IPS-NIHi7 (cell line): ENCODE data around the gene LRR1.
"Not testable (repeated sequence)": the region's sequence is repeated elsewhere in the genome, so short reads cannot be mapped to it uniquely, and the experiment has no call there.

Source experiments
- DNase-seq: peaks from one replicate; pipeline ENCODE4 v3.0.0; 2012; ENCODE audit warnings: mixed read lengths; ENCODE audit errors: extremely low spot score

LRR1 gene

GRCh38 chr14:49598485-49599300, at the start of gene LRR1:
TSS of gene LRR1 (plus strand) at chr14:49598940. CDS start at chr14:49599021, 81 bp downstream.
- peak; percentile 64 for DNase-seq

GRCh38 chr14:49549446-49549845, 49.3 kb upstream of the LRR1 start:
- no peak for DNase-seq

GRCh38 chr14:49549881-49550280, 48.9 kb upstream of the LRR1 start:
- DNase-seq: peak; percentile 43

GRCh38 chr14:49550286-49551184, 48.2 kb upstream of the LRR1 start:
- DNase-seq: peak; percentile 35

DNA sequence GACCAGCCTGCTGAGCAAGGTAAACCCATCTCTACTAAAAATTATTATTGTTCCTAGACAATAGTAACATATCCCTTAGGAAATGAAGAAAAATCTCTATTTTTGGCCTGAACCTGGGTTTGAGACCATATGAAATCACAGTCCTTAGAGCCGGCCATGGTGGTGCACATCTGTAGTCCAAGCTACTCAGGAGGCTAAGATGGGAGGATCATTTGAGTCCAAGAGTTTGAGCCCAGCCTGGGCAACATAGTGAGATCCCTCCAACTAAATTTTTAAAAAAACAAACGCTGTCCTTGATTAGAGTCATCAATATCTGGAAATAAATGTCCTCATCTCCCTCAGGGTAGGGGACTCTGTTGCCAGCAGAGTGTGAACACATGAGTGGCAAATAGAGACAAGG, 47.2 kb upstream of the LRR1 start:
- no peak for DNase-seq

GRCh38 chr14:49553106-49553505, 45.6 kb upstream of the LRR1 start:
- no peak for DNase-seq

GRCh38 chr14:49553892-49554291, 44.8 kb upstream of the LRR1 start:
- DNase-seq: no peak

DNA sequence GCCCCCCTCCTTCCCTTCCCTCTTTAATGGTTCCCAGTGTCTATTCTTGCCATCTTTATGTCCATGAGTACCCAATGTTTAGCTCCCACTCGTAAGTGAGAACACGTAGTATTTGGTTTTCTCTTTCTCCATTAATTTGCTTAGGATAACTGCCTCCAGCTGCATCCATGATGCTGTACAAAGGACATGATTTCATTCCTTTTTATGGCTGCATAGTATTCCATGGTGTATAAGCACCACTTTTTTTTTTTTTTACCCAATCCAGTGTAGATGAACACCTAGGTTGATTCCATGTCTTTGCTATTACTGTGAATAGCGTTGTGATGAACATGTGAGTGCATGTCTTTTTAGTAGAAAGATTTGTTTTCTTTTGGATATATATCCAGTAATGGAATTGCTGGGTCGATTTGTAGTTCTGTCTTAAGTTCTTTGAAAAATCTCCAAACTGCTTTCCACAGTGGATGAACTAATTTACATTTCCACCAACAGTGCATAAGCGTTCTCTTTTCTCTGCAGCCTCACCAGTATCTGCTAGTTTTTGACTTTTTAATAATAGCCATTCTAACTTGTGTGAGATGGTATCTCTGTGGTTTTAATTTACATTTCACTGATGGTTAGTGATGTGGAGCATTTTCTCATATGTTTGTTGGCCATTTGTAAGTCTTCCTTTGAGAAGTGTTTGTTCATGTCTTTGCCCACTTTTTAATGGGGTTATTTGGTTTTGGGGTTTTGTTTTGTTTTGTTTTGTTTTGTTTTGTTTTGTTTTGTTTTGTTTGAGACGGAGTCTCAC, 38.6 kb upstream of the LRR1 start:
- no peak for DNase-seq

DNA sequence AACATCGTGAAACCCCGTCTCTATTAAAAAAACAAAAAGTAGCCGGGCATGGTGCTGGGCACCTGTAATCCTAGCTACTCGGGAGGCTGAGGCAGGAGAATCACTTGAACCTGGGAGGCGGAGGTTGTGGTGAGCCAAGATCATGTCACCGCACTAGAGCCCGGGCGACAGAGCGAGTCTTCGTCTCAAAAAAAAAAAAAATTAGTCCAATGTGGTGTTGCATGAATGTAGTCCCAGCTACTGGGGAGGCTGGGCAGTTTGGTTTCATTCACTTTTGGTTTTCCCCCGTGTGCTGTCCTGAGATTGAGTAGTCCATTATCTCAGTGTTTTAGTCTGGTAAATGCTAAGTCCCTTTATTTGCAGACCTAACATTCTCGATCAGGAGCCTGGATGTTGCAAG, 32.0 kb upstream of the LRR1 start:
- DNase-seq: no peak

GRCh38 chr14:49569281-49569680, 29.5 kb upstream of the LRR1 start:
- no peak for DNase-seq

- no peak for DNase-seq
Measured at GRCh38 chr14:49574038-49574437, 24.7 kb upstream of the LRR1 start.

DNA sequence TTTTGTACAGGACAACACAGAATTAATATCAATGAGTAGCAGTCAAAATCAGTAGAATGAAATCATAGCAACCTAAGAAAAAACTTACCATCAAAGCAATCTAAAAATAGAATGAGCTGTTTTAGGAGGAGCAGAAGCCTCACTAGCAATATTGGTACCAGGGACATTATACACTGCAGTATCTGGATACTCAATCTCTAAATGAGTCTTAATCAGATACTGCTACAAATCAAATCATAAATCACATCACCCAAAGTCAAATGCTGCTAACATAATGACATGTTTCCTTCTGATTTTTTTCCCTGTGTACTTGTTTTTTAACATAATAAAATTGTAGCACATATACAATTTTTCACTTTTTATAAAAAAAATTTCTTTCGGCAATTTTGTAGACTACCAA, 20.6 kb upstream of the LRR1 start:
- DNase-seq: no peak

- DNase-seq: no peak
Measured at GRCh38 chr14:49579841-49580240, 18.9 kb upstream of the LRR1 start.

GRCh38 chr14:49581209-49582112, 17.3 kb upstream of the LRR1 start:
- DNase-seq: no peak

- DNase-seq: no peak
Measured at GRCh38 chr14:49582113-49582977, 16.4 kb upstream of the LRR1 start.

DNA sequence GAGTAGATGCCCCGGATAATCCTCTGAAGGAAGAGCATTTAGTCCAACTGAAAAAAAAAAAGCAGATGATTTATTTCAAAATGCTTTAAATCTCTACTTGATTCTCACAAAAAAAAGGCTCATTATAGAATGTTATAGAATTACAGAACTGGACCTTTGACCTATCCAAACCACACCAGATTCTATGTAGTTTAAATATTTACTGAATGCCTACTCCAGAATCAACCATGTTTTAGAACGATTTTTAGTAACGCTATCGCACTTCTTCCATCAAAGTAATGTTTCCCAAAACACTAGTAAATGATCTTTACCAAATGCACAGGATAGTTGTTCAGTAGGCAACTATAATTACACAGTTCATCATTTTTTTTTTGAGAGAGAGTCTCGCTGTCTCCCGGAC, 15.1 kb upstream of the LRR1 start:
- DNase-seq: no peak

GRCh38 chr14:49584058-49584457, 14.7 kb upstream of the LRR1 start:
- DNase-seq: no peak

DNA sequence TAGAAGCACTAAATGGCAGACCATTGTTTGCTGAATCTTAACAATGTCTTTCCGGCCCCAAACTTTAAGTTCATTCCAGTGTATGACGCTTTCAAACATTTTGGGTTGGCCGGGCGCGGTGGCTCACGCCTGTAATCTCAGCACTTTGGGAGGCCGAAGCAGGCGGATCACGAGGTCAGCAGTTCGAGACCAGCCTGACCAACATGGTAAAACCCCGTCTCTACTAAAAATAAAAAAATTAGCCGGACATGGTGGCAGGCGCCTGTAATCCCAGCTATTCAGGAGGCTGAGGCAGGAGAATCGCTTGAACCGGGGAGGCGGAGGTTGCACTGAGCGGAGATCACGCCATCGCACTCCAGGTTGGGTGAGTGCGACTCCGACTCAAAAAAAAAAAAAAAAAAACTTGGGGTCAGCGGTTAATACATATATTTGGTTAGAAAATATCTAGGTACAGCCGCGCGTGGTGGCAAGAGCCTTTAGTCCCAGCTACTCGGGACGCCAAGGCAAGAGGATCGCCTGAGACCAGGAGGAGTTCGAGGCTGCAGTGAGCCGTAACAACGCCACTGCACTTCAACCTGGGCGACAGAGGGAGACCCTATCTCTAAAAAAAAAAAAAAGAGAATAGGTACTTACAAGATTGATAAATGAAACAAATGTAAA, 13.6 kb upstream of the LRR1 start:
- not testable (repeated sequence) for DNase-seq
